CD4-positive, alpha-beta T cell (primary cell): ENCODE measurements around the gene SOX13. TPM values are rescaled to one million over a fixed set of nuclear protein-coding genes. Genes with fewer than 3 reads are reported as not detected.

Source experiments
- ATAC-seq: fragments of 200-7000 bp; cut with Tn5 transposase; one replicate; pipeline ENCODE4 v1.10.0; 2022; ENCODE audit warnings: mild to moderate bottlenecking; ENCODE audit not compliant: poor library complexity
- CTCF ChIA-PET: fragments of 350-600 bp; sonication (Branson Sonifier 250); formaldehyde crosslinking; loops from one replicate; lab custom pipeline; 2021; ENCODE audit warnings: antibody characterized with exemption, inconsistent platforms; lab: Charles Lee
- POLR2A ChIA-PET: fragments of 350-600 bp; sonication (Branson Sonifier 250); formaldehyde crosslinking; loops from one replicate; lab custom pipeline; 2021; ENCODE audit warnings: antibody characterized with exemption, inconsistent platforms; lab: Charles Lee
- DNase-seq, 14 experiments: peaks; one replicate each; pipeline ENCODE4 v3.0.0-alpha.2; 2013 to 2020; ENCODE audit warnings: mixed read lengths in 2 of 14
- H3K27ac ChIP-seq, 2 donors: one replicate each; pipeline versions ENCODE4 v1.5.1 to v1.7.0; 2013; ENCODE audit warnings: low read length in 2 of 2, low read depth in 1 of 2, mild to moderate bottlenecking in 1 of 2
- H3K27me3 ChIP-seq, 2 experiments: 1 replicate in 1 of 2; 2 replicates in 1 of 2; pipeline versions ENCODE4 v1.6.1 to v1.7.0; 2013; ENCODE audit warnings: low read length in 2 of 2, control low read depth in 1 of 2, mild to moderate bottlenecking in 1 of 2, moderate library complexity in 1 of 2; ENCODE audit not compliant: insufficient read depth in 2 of 2, control insufficient read depth in 1 of 2
- H3K36me3 ChIP-seq: one replicate; pipeline ENCODE4 v1.6.1; 2013; ENCODE audit warnings: low read length, control low read depth; ENCODE audit not compliant: insufficient read depth
- H3K4me1 ChIP-seq: one replicate; pipeline ENCODE4 v1.6.1; 2013; ENCODE audit warnings: low read length, control low read depth; ENCODE audit not compliant: insufficient read depth
- H3K4me3 ChIP-seq: one replicate; pipeline ENCODE4 v1.5.1; 2013; ENCODE audit warnings: mild to moderate bottlenecking, low read length, moderate library complexity
- H3K9me3 ChIP-seq, 2 experiments: 1 replicate in 1 of 2; 2 replicates in 1 of 2; pipeline versions ENCODE4 v1.6.1 to v1.7.0; 2013; ENCODE audit warnings: low read length in 2 of 2, mild to moderate bottlenecking in 2 of 2, control low read depth in 1 of 2, moderate library complexity in 1 of 2; ENCODE audit not compliant: control insufficient read depth in 1 of 2, insufficient read depth in 1 of 2
- H3K27ac Mint-ChIP-seq: one replicate; pipeline ENCODE4 v1.8.0; 2020; ENCODE audit warnings: mixed read lengths
- H3K27me3 Mint-ChIP-seq: one replicate; pipeline ENCODE4 v1.8.0; 2021; ENCODE audit warnings: mixed read lengths
- H3K36me3 Mint-ChIP-seq: one replicate; pipeline ENCODE4 v1.8.0; 2021; ENCODE audit warnings: low read depth, mixed read lengths
- H3K4me1 Mint-ChIP-seq: one replicate; pipeline ENCODE4 v1.8.0; 2021; ENCODE audit warnings: low read depth, mixed read lengths
- H3K4me3 Mint-ChIP-seq: one replicate; pipeline ENCODE4 v1.8.0; 2020; ENCODE audit warnings: mild to moderate bottlenecking, mixed read lengths
- H3K9me3 Mint-ChIP-seq: one replicate; pipeline ENCODE4 v1.8.0; 2020; ENCODE audit warnings: mixed read lengths
- CTCF ChIP-seq: fragments of 200-600 bp; IDR thresholded peaks from one replicate; pipeline ENCODE4 v1.8.0; 2022; ENCODE audit warnings: antibody characterized with exemption, mild to moderate bottlenecking
- intact Hi-C, 2 experiments: fragments of 100-400 bp; cut with DNase I in 1 of 2; cut with micrococcal nuclease in 1 of 2; formaldehyde crosslinking; loops; one replicate each; pipeline versions ENCODE4 v1.15.1 to v1.9.0; 2023 to 2025; cut with DNase I, micrococcal nuclease
- total RNA-seq, 174 experiments: library from RNA in 2 of 174; stranded (reverse) in 2 of 174; gene quantifications; one replicate each; pipeline ENCODE4 v1.2.3 and lab custom pipeline; 2021 to 2026

Gene SOX13
- total RNA-seq, 2 experiments from 2014 or later: 1.8 to 1.9 TPM

- ATAC-seq: no peak
- CTCF ChIA-PET: no interaction called here
- no peaks in the 10 kb centered on the region for H3K36me3 Mint-ChIP-seq
- POLR2A ChIA-PET: no interaction called here
- TF ChIP-seq CTCF: no peak
- DNase-seq: no peak
- H3K27me3 Mint-ChIP-seq: no peaks in the 10 kb centered on the region
- no peak overlapping the region for H3K27ac ChIP-seq
- no peak overlapping the region for H3K4me3 ChIP-seq
- H3K4me1 ChIP-seq: no peaks in the 10 kb centered on the region
- H3K27me3 ChIP-seq: no peaks in the 10 kb centered on the region
- no peak overlapping the region for H3K27ac Mint-ChIP-seq
- H3K4me1 Mint-ChIP-seq: no peaks in the 10 kb centered on the region
- H3K9me3 ChIP-seq: no peaks in the 10 kb centered on the region
- no peak overlapping the region for H3K4me3 Mint-ChIP-seq
- H3K36me3 ChIP-seq: no peaks in the 10 kb centered on the region
- intact Hi-C loops: no loop called here
- no peaks in the 10 kb centered on the region for H3K9me3 Mint-ChIP-seq
Measured at GRCh38 chr1:204112876-204113730, 40.2 kb downstream of the SOX13 start.

GRCh38 chr1:204113896-204114295 lies 41.0 kb downstream of the SOX13 start:
- no peaks in the 10 kb centered on the region for H3K36me3 ChIP-seq
- POLR2A ChIA-PET: no interaction called here
- Mint-ChIP-seq H3K36me3 (no peaks in the 10 kb centered on the region), H3K27ac (no peak overlapping the region), H3K4me3 (no peak overlapping the region), H3K4me1 (no peaks in the 10 kb centered on the region), H3K27me3 (no peaks in the 10 kb centered on the region), H3K9me3 (no peaks in the 10 kb centered on the region)
- no peak for ATAC-seq
- no peaks in the 10 kb centered on the region for H3K9me3 ChIP-seq
- H3K4me1 ChIP-seq: no peaks in the 10 kb centered on the region
- no peak for DNase-seq
- H3K27ac ChIP-seq: no peak overlapping the region
- CTCF ChIA-PET: no interaction called here
- H3K4me3 ChIP-seq: no peak overlapping the region
- H3K27me3 ChIP-seq: no peaks in the 10 kb centered on the region
- TF ChIP-seq CTCF: no peak
- intact Hi-C loops: no loop called here

GRCh38 chr1:204114606-204115005 lies 41.7 kb downstream of the SOX13 start:
- ATAC-seq (no peak), DNase-seq (peak in 2 of 14 experiments; percentile 25 to 50)
- Histone ChIP-seq H3K4me1 (no peaks in the 10 kb centered on the region), H3K27ac (no peak overlapping the region), H3K4me3 (no peak overlapping the region), H3K27me3 (no peaks in the 10 kb centered on the region), H3K36me3 (no peaks in the 10 kb centered on the region), H3K9me3 (no peaks in the 10 kb centered on the region)
- H3K27me3 Mint-ChIP-seq: no peaks in the 10 kb centered on the region
- H3K36me3 Mint-ChIP-seq: no peaks in the 10 kb centered on the region
- ChIA-PET CTCF (no interaction called here), POLR2A (no interaction called here)
- no peaks in the 10 kb centered on the region for H3K9me3 Mint-ChIP-seq
- TF ChIP-seq CTCF: no peak
- H3K27ac Mint-ChIP-seq: no peak overlapping the region
- H3K4me3 Mint-ChIP-seq: no peak overlapping the region
- intact Hi-C loops: no loop called here
- no peaks in the 10 kb centered on the region for H3K4me1 Mint-ChIP-seq
